B cell (primary cell): ENCODE data around the gene POU6F1. TPM values are rescaled to one million over a fixed set of nuclear protein-coding genes. Genes with fewer than 3 reads are reported as not detected.

Source experiments
- ATAC-seq: fragments of 200-7000 bp; cut with Tn5 transposase; one replicate; pipeline ENCODE4 v1.10.0; 2021; ENCODE audit warnings: low read depth, mild to moderate bottlenecking, moderate number of reproducible peaks, moderate library complexity
- CTCF ChIA-PET: fragments of 350-600 bp; sonication (Branson Sonifier 250); formaldehyde crosslinking; loops from one replicate; lab custom pipeline; 2021; ENCODE audit warnings: antibody characterized with exemption, inconsistent platforms; lab: Charles Lee
- POLR2A ChIA-PET: fragments of 350-600 bp; sonication (Branson Sonifier 250); formaldehyde crosslinking; loops from one replicate; lab custom pipeline; 2021; ENCODE audit warnings: antibody characterized with exemption; lab: Charles Lee
- DNase-seq: peaks from one replicate; pipeline ENCODE4 v3.0.0; 2013
- H2AFZ ChIP-seq: 2 replicates; pipeline ENCODE4 v1.6.1; 2012; ENCODE audit warnings: mild to moderate bottlenecking, low read depth, low read length; ENCODE audit not compliant: insufficient read depth, poor library complexity, severe bottlenecking
- H3K27ac ChIP-seq, 2 donors: 1 replicate in 1 of 2; 2 replicates in 1 of 2; pipeline ENCODE4 v1.5.1; 2012 to 2013; ENCODE audit warnings: low read length in 2 of 2, mild to moderate bottlenecking in 2 of 2, moderate library complexity in 1 of 2
- H3K27me3 ChIP-seq, 4 experiments: fragments of 200-600 bp in 1 of 4; sonication (generic) in 1 of 4; replicated peaks in 1 of 4; 1 replicate in 2 of 4; 2 replicates in 2 of 4; pipeline versions ENCODE4 v1.6.1 to v1.7.0; 2013 to 2016; ENCODE audit warnings: low read length in 3 of 4, mild to moderate bottlenecking in 2 of 4, mixed read lengths in 1 of 4, moderate library complexity in 1 of 4; ENCODE audit not compliant: insufficient read depth in 4 of 4, control insufficient read depth in 3 of 4; ENCODE audit errors: control extremely low read depth in 1 of 4
- H3K36me3 ChIP-seq, 2 experiments: replicated peaks in 1 of 2; 1 replicate in 1 of 2; 2 replicates in 1 of 2; pipeline versions ENCODE4 v1.6.1 to v1.7.1; 2013; ENCODE audit warnings: low read length in 1 of 2; ENCODE audit not compliant: insufficient read depth in 2 of 2, control insufficient read depth in 1 of 2; ENCODE audit errors: control extremely low read depth in 1 of 2, extremely low read depth in 1 of 2
- H3K4me1 ChIP-seq, 2 donors: fragments of 200-600 bp in 1 of 2; sonication (generic) in 1 of 2; 1 replicate in 1 of 2; 2 replicates in 1 of 2; pipeline versions ENCODE4 v1.5.1 to v1.6.1; 2013 to 2017; ENCODE audit warnings: low read length in 2 of 2; ENCODE audit not compliant: control insufficient read depth in 2 of 2, insufficient read depth in 2 of 2
- H3K4me2 ChIP-seq: replicated peaks from 2 replicates; pipeline ENCODE3; 2012; ENCODE audit warnings: mild to moderate bottlenecking, low read depth, low read length; ENCODE audit not compliant: poor library complexity, severe bottlenecking
- H3K4me3 ChIP-seq, 5 experiments: fragments of 200-600 bp in 1 of 5; sonication (generic) in 1 of 5; 1 replicate in 3 of 5; 2 replicates in 2 of 5; pipeline versions ENCODE4 v1.5.1 to v1.7.0; 2011 to 2016; ENCODE audit warnings: low read length in 4 of 5, mild to moderate bottlenecking in 4 of 5, low read depth in 2 of 5, control low read depth in 1 of 5, moderate library complexity in 1 of 5; ENCODE audit not compliant: insufficient read depth in 1 of 5; ENCODE audit errors: control extremely low read depth in 1 of 5, extremely low read depth in 1 of 5
- H3K79me2 ChIP-seq: fragments of 200-600 bp; sonication (generic); one replicate; pipeline ENCODE4 v1.6.0; 2016; ENCODE audit warnings: low read length; ENCODE audit not compliant: control insufficient read depth, insufficient read depth
- H3K9ac ChIP-seq: fragments of 200-600 bp; sonication (generic); 2 replicates; pipeline ENCODE4 v1.6.1; 2017; ENCODE audit warnings: mild to moderate bottlenecking, low read length, moderate library complexity
- H3K9me3 ChIP-seq, 3 donors: one replicate each; pipeline versions ENCODE4 v1.6.1 to v1.7.1; 2013; ENCODE audit warnings: low read length in 2 of 3; ENCODE audit not compliant: control insufficient read depth in 2 of 3, insufficient read depth in 1 of 3; ENCODE audit errors: control extremely low read depth in 1 of 3
- H4K20me1 ChIP-seq: 2 replicates; pipeline ENCODE4 v1.6.0; 2012; ENCODE audit warnings: mild to moderate bottlenecking, low read length; ENCODE audit not compliant: insufficient read depth, control insufficient read depth, poor library complexity, severe bottlenecking
- H3K27ac Mint-ChIP-seq: one replicate; pipeline ENCODE4 v1.8.0; 2021; ENCODE audit warnings: mixed read lengths
- H3K27me3 Mint-ChIP-seq: one replicate; pipeline ENCODE4 v1.8.0; 2021; ENCODE audit warnings: mixed read lengths
- H3K4me1 Mint-ChIP-seq: one replicate; pipeline ENCODE4 v1.8.0; 2021; ENCODE audit warnings: mixed read lengths
- H3K4me3 Mint-ChIP-seq: one replicate; pipeline ENCODE4 v1.8.0; 2021; ENCODE audit warnings: mixed read lengths
- H3K9me3 Mint-ChIP-seq: one replicate; pipeline ENCODE4 v1.8.0; 2022; ENCODE audit warnings: mixed read lengths; ENCODE audit not compliant: insufficient read depth
- CTCF ChIP-seq: fragments of 200-600 bp; IDR thresholded peaks from one replicate; pipeline ENCODE4 v1.8.0; 2022; ENCODE audit warnings: antibody characterized with exemption, mild to moderate bottlenecking
- EZH2 ChIP-seq: IDR thresholded peaks from 2 replicates; pipeline ENCODE4 v1.6.1; 2012; ENCODE audit warnings: borderline replicate concordance, low read depth, mild to moderate bottlenecking, moderate library complexity, low read length; ENCODE audit not compliant: insufficient read depth, poor library complexity, severe bottlenecking
- WGBS: methylation state at CpG from one replicate; pipeline ENCODE4 v1.1.5; 2013; ENCODE audit warnings: missing lambda C conversion rate; ENCODE audit not compliant: insufficient coverage; 5-methylcytosine and 5-hydroxymethylcytosine counted together
- intact Hi-C: fragments of 100-400 bp; cut with micrococcal nuclease; formaldehyde crosslinking; loops from one replicate; pipeline ENCODE4 v1.10.0; 2022
- polyA plus RNA-seq: library from polyadenylated mRNA; depleted of rRNA; stranded (reverse); fragments of >200 nt; gene quantifications from 2 replicates; pipeline ENCODE4 v1.2.3, GENCODE V29; 2012
- total RNA-seq, 2 donors: library from RNA; stranded (reverse); fragments of 120-200 nt in 1 of 2; gene quantifications; 1 replicate in 1 of 2; 2 replicates in 1 of 2; pipeline versions ENCODE4 v1.2.3 to v1.2.4, GENCODE V29; 2013 to 2022

The POU6F1 gene
- total and polyA plus RNA-seq, 2 donors (not counting 1 experiment from before 2014, with no cell fraction given): 27.7 to 62.6 TPM

DNA sequence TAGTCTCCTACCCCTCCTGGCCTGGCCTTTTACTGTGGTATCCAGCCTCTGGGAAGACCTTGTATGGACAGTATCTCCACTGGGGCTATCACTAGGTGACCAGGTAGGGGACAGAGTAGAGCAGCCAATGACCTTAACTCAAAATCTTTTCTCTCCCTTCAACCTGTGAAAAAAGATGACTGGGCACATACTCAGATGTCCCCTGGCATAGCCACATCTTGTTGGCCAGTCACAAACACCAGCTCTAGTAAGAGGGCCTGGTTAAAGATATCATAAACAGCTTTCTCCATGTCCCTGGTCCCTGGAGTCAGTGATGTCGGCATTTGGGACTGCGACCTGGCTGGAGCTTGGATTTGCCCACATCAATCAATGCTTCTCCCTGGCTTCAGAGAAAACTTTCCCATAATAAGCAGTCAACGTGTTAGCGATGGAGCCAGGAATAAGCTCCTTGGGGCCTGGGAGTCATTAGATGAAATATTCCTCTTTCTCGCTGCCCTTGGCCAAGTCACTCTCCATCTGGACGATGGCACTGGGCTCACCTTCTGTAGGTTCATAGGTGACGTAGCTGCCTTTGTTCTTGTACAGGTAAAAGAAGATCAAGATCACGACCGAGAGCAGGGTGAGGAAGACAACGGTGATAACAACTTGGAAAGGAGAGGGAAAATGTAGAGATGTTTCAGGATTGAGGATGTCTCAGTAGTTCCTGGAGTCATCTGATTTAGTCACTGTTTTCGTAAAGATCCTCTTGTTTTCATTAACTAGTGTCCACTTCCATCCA is 27.8 kb upstream of the POU6F1 start:
- DNase-seq: peak; percentile 29
- Histone ChIP-seq H3K27ac (peak overlapping the region in 1 of 2 donors; percentile 78), H3K27me3 (no peaks in the 10 kb centered on the region), H3K79me2 (peaks cover 18% of the 10 kb centered on the region), H3K9me3 (no peaks in the 10 kb centered on the region), H3K4me1 (peaks cover 32 to 40% of the 10 kb centered on the region in 2 donors), H2AFZ (no peak overlapping the region), H3K9ac (no peak overlapping the region), H3K4me2 (peak overlapping the region; percentile 58), H3K36me3 (peaks cover 2 to 54% of the 10 kb centered on the region in 2 experiments), H4K20me1 (peaks cover 30% of the 10 kb centered on the region), H3K4me3 (no peak overlapping the region)
- Mint-ChIP-seq H3K4me3 (no peak overlapping the region), H3K27ac (peak overlapping the region; percentile 91), H3K4me1 (peaks cover 53% of the 10 kb centered on the region), H3K27me3 (no peaks in the 10 kb centered on the region), H3K9me3 (no peaks in the 10 kb centered on the region)
- CTCF ChIA-PET: interaction anchor here (1.5 kb wide), 1 partner anchor 27 kb away, joined by 4 read pairs; the partner anchor contains the start of gene POU6F1
- intact Hi-C loops: loop anchor here (10.0 kb wide), 1 partner anchor 481 kb away; the partner anchor contains the start of gene ATF1
- no peak for ATAC-seq
- WGBS: 93% methylated on average over 8 of the region's 11 CpGs
- POLR2A ChIA-PET: no interaction called here
- TF ChIP-seq CTCF (no peak), EZH2 (no peak)

GRCh38 chr12:51244269-51244668 is 26.4 kb upstream of the POU6F1 start:
- Histone ChIP-seq H3K79me2 (peaks cover 31% of the 10 kb centered on the region), H3K36me3 (peaks cover 2 to 59% of the 10 kb centered on the region in 2 experiments), H2AFZ (no peak overlapping the region), H3K27me3 (no peaks in the 10 kb centered on the region), H4K20me1 (peaks cover 44% of the 10 kb centered on the region), H3K4me3 (no peak overlapping the region), H3K27ac (no peak overlapping the region), H3K4me1 (peaks cover 42 to 51% of the 10 kb centered on the region in 2 donors), H3K4me2 (no peak overlapping the region), H3K9me3 (no peaks in the 10 kb centered on the region), H3K9ac (no peak overlapping the region)
- POLR2A ChIA-PET: interaction anchor here (0.6 to 1.0 kb wide), 3 partner anchors 33 to 161 kb away, joined by 5 to 7 read pairs (median 7); partner anchors contain the start of gene CSRNP2
- DNase-seq: no peak
- Mint-ChIP-seq H3K27ac (peak overlapping the region; percentile 50), H3K4me3 (no peak overlapping the region), H3K4me1 (peaks cover 63% of the 10 kb centered on the region), H3K9me3 (no peaks in the 10 kb centered on the region), H3K27me3 (no peaks in the 10 kb centered on the region)
- 87% methylated on average over 4 of the region's 4 CpGs for WGBS
- TF ChIP-seq CTCF (no peak), EZH2 (no peak)
- CTCF ChIA-PET: interaction anchor here (0.7 to 1.8 kb wide), 3 partner anchors 14 to 427 kb away, joined by 3 to 5 read pairs (median 3); no protein-coding TSS in a partner anchor
- no peak for ATAC-seq
- intact Hi-C loops: loop anchor here (10.0 kb wide), 1 partner anchor 479 kb away; the partner anchor contains the start of gene ATF1
